Measurements from ENCODE around the gene GPR68. TPM values are rescaled to one million over a fixed set of nuclear protein-coding genes. Genes with fewer than 3 reads are reported as not detected.

Gene GPR68
- total RNA-seq, 1 experiment from 2014 or later, result 0.28 TPM

DNA sequence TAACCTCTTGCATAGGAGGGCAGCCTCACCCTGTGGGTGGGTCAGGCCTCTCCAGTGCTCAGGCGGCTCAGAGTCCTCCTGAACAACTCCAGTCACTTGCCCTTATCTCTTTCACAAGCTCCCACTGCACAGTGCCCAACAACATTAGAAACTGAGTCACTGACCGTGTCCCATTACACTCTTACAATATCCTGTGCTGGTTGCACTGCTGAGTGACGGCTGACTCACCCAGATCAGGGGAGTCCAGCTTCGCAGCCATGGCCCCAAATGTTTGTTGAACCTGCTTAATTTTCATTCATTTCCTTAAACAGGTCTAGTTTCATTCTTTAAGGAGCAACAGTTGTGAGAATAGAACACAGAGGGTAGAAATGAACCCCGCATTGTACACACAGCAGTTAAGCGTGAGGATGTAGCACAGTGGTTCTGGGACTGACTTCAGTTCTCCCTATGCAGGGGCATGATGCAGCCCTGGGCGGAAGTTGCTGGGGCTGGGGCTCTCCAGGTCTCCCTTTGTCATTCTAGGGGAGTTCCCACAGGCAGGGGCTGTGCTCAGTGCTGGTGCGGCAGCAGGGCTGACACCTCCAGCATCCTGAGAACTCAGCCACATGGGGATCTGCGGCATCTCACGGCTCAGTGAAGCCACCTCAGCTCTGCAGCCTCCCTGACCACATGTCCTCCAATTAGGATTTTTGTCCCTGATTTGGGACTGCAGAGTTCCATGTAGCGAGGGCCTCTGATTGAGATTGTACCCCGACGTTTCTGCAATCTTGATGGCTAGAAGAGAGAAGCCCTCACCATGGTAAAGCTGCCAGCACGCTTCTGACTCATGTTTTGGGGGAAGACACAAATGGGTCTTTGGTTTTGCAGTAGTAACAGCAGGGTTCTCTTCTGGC is 16.1 kb downstream of the GPR68 start:
- ChIA-PET CTCF (no interaction called here), POLR2A (no interaction called here)
- in situ Hi-C loops (cut with HindIII; ENCODE audit: low pct_unique_long_range_greater_than_20kb, low sequenced_read_pairs) (no loop called here), intact Hi-C loops (cut with micrococcal nuclease; ENCODE audit: unreplicated experiment) (no loop called here)
- Histone ChIP-seq H3K4me3 (ENCODE audit: low read depth in 2 of 2, low read length in 2 of 2) (no peak overlapping the region), H3K9me3 (ENCODE audit: control insufficient read depth, insufficient read depth, low read depth, low read length) (no peaks in the 10 kb centered on the region), H3K27ac (ENCODE audit: low read length) (no peak overlapping the region), H3K27me3 (ENCODE audit: control insufficient read depth, insufficient read depth, low read length) (no peaks in the 10 kb centered on the region), H3K4me1 (ENCODE audit: control insufficient read depth, insufficient read depth, low read length) (no peaks in the 10 kb centered on the region), H3K36me3 (ENCODE audit: control insufficient read depth, insufficient read depth, low read length) (no peaks in the 10 kb centered on the region)
- no peak for DNase-seq (ENCODE audit: low read depth, low spot score)
- no peak for ATAC-seq
- no TSS peak for BruUV-seq (replicated peaks)
- no peak for TF ChIP-seq SIN3A (IDR thresholded peaks at IDR 0.05; ENCODE audit: borderline replicate concordance, insufficient read depth, low read depth, low read length)
- TF ChIP-seq, protein P1, sequence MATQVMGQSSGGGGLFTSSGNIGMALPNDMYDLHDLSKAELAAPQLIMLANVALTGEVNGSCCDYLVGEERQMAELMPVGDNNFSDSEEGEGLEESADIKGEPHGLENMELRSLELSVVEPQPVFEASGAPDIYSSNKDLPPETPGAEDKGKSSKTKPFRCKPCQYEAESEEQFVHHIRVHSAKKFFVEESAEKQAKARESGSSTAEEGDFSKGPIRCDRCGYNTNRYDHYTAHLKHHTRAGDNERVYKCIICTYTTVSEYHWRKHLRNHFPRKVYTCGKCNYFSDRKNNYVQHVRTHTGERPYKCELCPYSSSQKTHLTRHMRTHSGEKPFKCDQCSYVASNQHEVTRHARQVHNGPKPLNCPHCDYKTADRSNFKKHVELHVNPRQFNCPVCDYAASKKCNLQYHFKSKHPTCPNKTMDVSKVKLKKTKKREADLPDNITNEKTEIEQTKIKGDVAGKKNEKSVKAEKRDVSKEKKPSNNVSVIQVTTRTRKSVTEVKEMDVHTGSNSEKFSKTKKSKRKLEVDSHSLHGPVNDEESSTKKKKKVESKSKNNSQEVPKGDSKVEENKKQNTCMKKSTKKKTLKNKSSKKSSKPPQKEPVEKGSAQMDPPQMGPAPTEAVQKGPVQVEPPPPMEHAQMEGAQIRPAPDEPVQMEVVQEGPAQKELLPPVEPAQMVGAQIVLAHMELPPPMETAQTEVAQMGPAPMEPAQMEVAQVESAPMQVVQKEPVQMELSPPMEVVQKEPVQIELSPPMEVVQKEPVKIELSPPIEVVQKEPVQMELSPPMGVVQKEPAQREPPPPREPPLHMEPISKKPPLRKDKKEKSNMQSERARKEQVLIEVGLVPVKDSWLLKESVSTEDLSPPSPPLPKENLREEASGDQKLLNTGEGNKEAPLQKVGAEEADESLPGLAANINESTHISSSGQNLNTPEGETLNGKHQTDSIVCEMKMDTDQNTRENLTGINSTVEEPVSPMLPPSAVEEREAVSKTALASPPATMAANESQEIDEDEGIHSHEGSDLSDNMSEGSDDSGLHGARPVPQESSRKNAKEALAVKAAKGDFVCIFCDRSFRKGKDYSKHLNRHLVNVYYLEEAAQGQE (IDR thresholded peaks at IDR 0.05; ENCODE audit: insufficient read depth in 1 of 2, low read depth in 2 of 2, low read length in 1 of 2), result no peak
- TF ChIP-seq TCF7L2 (IDR thresholded peaks at IDR 0.05; ENCODE audit: low read depth, low read length), result no peak
- TF ChIP-seq, protein P2, sequence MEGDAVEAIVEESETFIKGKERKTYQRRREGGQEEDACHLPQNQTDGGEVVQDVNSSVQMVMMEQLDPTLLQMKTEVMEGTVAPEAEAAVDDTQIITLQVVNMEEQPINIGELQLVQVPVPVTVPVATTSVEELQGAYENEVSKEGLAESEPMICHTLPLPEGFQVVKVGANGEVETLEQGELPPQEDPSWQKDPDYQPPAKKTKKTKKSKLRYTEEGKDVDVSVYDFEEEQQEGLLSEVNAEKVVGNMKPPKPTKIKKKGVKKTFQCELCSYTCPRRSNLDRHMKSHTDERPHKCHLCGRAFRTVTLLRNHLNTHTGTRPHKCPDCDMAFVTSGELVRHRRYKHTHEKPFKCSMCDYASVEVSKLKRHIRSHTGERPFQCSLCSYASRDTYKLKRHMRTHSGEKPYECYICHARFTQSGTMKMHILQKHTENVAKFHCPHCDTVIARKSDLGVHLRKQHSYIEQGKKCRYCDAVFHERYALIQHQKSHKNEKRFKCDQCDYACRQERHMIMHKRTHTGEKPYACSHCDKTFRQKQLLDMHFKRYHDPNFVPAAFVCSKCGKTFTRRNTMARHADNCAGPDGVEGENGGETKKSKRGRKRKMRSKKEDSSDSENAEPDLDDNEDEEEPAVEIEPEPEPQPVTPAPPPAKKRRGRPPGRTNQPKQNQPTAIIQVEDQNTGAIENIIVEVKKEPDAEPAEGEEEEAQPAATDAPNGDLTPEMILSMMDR (IDR thresholded peaks at IDR 0.05), result no peak
- TF ChIP-seq POLR2AphosphoS5 (IDR thresholded peaks at IDR 0.05; ENCODE audit: low read depth, low read length), result no peak

DNA sequence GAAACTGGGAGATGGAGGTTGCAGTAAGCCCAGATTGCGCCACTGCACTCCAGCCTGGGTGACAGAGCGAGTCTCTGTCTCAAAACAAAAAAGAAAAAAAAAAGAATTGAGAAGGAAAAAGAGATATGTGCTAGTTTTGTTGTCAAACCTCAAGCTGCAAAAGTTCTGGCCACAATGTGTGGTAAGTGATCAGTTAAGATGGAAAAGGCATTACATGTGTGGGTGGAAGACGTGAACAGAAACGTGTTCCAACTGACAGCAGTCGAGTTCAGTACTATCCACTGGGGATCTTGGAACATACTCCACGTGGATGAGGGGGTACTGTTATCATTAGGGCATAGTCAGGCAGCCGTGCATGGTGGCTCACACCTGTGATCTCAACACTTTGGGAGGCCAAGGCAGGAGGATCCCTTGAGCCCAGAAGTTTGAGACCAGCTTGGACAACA is 17.3 kb downstream of the GPR68 start:
- no peak for ATAC-seq
- H3K9me3 ChIP-seq (ENCODE audit: control insufficient read depth, insufficient read depth, low read depth, low read length), result no peaks in the 10 kb centered on the region
- CTCF ChIA-PET, result no interaction called here

More for the DNA sequence above, 17.3 kb downstream of the GPR68 start:
- TF ChIP-seq, protein P1 (IDR thresholded peaks at IDR 0.05; ENCODE audit: insufficient read depth in 1 of 2, low read depth in 2 of 2, low read length in 1 of 2), result no peak
- TF ChIP-seq SIN3A (IDR thresholded peaks at IDR 0.05; ENCODE audit: borderline replicate concordance, insufficient read depth, low read depth, low read length) (no peak), POLR2AphosphoS5 (IDR thresholded peaks at IDR 0.05; ENCODE audit: low read depth, low read length) (no peak), TCF7L2 (IDR thresholded peaks at IDR 0.05; ENCODE audit: low read depth, low read length) (no peak)
- TF ChIP-seq, protein P2 (IDR thresholded peaks at IDR 0.05), result no peak
- Histone ChIP-seq H3K27me3 (ENCODE audit: control insufficient read depth, insufficient read depth, low read length) (no peaks in the 10 kb centered on the region), H3K4me3 (ENCODE audit: low read depth in 2 of 2, low read length in 2 of 2) (no peak overlapping the region), H3K4me1 (ENCODE audit: control insufficient read depth, insufficient read depth, low read length) (no peaks in the 10 kb centered on the region), H3K27ac (ENCODE audit: low read length) (no peak overlapping the region), H3K36me3 (ENCODE audit: control insufficient read depth, insufficient read depth, low read length) (no peaks in the 10 kb centered on the region)
- intact Hi-C loops (cut with micrococcal nuclease; ENCODE audit: unreplicated experiment), result no loop called here
- no TSS peak for BruUV-seq (replicated peaks)
- in situ Hi-C loops (cut with HindIII; ENCODE audit: low pct_unique_long_range_greater_than_20kb, low sequenced_read_pairs), result no loop called here
- DNase-seq (ENCODE audit: low read depth, low spot score), result no peak
- POLR2A ChIA-PET, result no interaction called here

Measured in Panc1 (cell line).